SH-SY5Y (cell line): ENCODE results near the gene SPATA21.

Experiments used
- GATA2 ChIP-seq: IDR thresholded peaks from 2 replicates; pipeline ENCODE4 v1.6.1; 2011; ENCODE audit warnings: mild to moderate bottlenecking, low read depth, low read length
- GATA3 ChIP-seq: IDR thresholded peaks from 2 replicates; pipeline ENCODE4 v1.6.1; 2011; ENCODE audit warnings: low read depth, mild to moderate bottlenecking, low read length, moderate library complexity

Gene SPATA21

GRCh38 chr1:16375521-16376340 is 61.5 kb downstream of the SPATA21 start:
- TF ChIP-seq GATA2 (peak; percentile 38; the same call in 1 of the 2 replicates), GATA3 (no peak)

GRCh38 chr1:16374266-16374665 is 63.0 kb downstream of the SPATA21 start:
- TF ChIP-seq GATA2 (no peak), GATA3 (no peak)

- no peak for TF ChIP-seq GATA2
- no peak for TF ChIP-seq GATA3
These were observed 64.5 kb downstream of the SPATA21 start for GRCh38 chr1:16372535-16373285.

GRCh38 chr1:16371725-16372124 is 65.5 kb downstream of the SPATA21 start:
- TF ChIP-seq GATA3 (no peak), GATA2 (no peak)

- TF ChIP-seq GATA3, result no peak
- no peak for TF ChIP-seq GATA2
These were observed 67.4 kb downstream of the SPATA21 start for GRCh38 chr1:16369821-16370220.

- TF ChIP-seq GATA3 (no peak), GATA2 (no peak)
These were observed 69.0 kb downstream of the SPATA21 start for GRCh38 chr1:16367968-16368890.

GRCh38 chr1:16367258-16367967 is 69.8 kb downstream of the SPATA21 start:
- TF ChIP-seq GATA2 (no peak), GATA3 (no peak)

- TF ChIP-seq GATA2, result peak; percentile 59
- no peak for TF ChIP-seq GATA3
These were observed 70.4 kb downstream of the SPATA21 start, which contains the start of gene SZRD1 for GRCh38 chr1:16366722-16367257. TSS of gene SZRD1 (plus strand) at chr1:16367242. CDS start at chr1:16367258, 16 bp downstream.

GRCh38 chr1:16356867-16357266 is 80.4 kb downstream of the SPATA21 start:
- no peak for TF ChIP-seq GATA2
- TF ChIP-seq GATA3, result no peak

GRCh38 chr1:16354619-16355018 is 82.6 kb downstream of the SPATA21 start:
- TF ChIP-seq GATA2 (no peak), GATA3 (no peak)

GRCh38 chr1:16352842-16353535 is 84.2 kb downstream of the SPATA21 start:
- TF ChIP-seq GATA2 (no peak), GATA3 (no peak)

GRCh38 chr1:16351994-16352841 is 85.0 kb downstream of the SPATA21 start, which contains the start of gene FBXO42:
TSS of gene FBXO42 (minus strand) at chr1:16352480. CDS start at chr1:16315418, 37,062 bp downstream.
- no peak; the same call in 1 of the 2 replicates for TF ChIP-seq GATA2
- no peak for TF ChIP-seq GATA3
